Measurements from ENCODE around the gene LRRC46. TPM values are rescaled to one million over a fixed set of nuclear protein-coding genes. Genes with fewer than 3 reads are reported as not detected.

The LRRC46 gene
- total and polyA plus RNA-seq, 10 of the 15 experiments (the other 5 are each of a cell fraction or from before 2014, with no cell fraction given) = 0.15 to 1.8 (median 0.38) TPM; not detected in 1

DNA sequence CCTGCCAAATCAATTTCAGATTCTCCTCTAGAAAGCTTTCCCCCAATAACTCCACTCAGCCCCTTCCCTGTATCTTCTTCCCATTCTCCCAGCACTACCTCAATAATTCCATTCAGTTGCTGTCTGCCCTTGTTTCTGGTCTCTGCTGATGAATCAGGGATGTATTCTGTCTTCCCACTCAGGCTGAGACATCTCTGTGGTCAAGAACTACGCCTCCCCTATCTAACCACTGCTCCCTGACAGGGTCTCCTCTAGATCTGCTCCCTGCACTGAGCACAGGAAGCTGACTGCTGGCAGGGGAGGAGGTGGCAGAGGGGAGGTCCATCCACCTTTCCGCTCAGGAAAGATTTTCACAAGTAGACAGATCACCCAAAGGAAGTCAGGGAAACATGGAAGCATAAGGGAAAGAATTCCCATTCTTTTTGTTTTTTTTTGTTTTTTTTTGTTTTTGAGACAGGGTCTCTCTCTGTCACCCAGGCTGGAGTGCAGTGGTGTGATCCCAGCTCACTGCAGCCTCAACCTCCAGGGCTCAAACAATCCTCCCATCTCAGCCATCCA is 47.6 kb downstream of the LRRC46 start:
- DNase-seq (ENCODE audit: low read depth, low spot score) (no peak), FAIRE-seq (no peak), ATAC-seq (no peak)
- ChIA-PET POLR2A (no interaction called here), CTCF (interaction anchor here (1.0 to 1.8 kb wide), 2 partner anchors 11 to 246 kb away, joined by 3 to 6 read pairs; no protein-coding TSS in a partner anchor), RAD21 (ENCODE audit: unreplicated experiment) (interaction anchor here (0.6 kb wide), 1 partner anchor 11 kb away, joined by 3 read pairs; no protein-coding TSS in a partner anchor), SMC1A (ENCODE audit: uncharacterized antibody, unreplicated experiment) (interaction anchor here (1.1 kb wide), 1 partner anchor 37 kb away, joined by 3 read pairs; no protein-coding TSS in a partner anchor)
- WGBS (ENCODE audit: insufficient coverage, insufficient replicate concordance, low lambda C conversion rate, missing lambda C conversion rate) = 4% methylated on average over 2 of the region's 2 CpGs
- BruUV-seq (replicated peaks) = no TSS peak
- H3K9me3 ChIP-seq (replicated peaks; ENCODE audit: control insufficient read depth, insufficient read depth, low read length) = no peaks in the 10 kb centered on the region
- no peak overlapping the region for H2AFZ ChIP-seq (ENCODE audit: control insufficient read depth, low read depth, low read length)
- H3K27me3 ChIP-seq (replicated peaks in 1 of 2; ENCODE audit: control insufficient read depth in 2 of 2, insufficient read depth in 2 of 2, low read length in 1 of 2) = peaks cover 3 to 4% of the 10 kb centered on the region in 2 experiments; a peak in 3 of 4 replicates
- in situ Hi-C loops (cut with MboI) = no loop called here
- H3K79me2 ChIP-seq (ENCODE audit: control insufficient read depth, insufficient read depth, low read length) = no peaks in the 10 kb centered on the region
- no peaks in the 10 kb centered on the region for H3K36me3 ChIP-seq (ENCODE audit: control insufficient read depth in 2 of 2, insufficient read depth in 2 of 2, low read length in 1 of 2)
- H3K4me3 ChIP-seq = no peak overlapping the region
- intact Hi-C loops (cut with micrococcal nuclease; ENCODE audit: unreplicated experiment) = no loop called here
- H3K4me1 ChIP-seq (ENCODE audit: control insufficient read depth, insufficient read depth, low read length) = no peaks in the 10 kb centered on the region
- no peak overlapping the region for H3K9ac ChIP-seq (ENCODE audit: control insufficient read depth, insufficient read depth, low read length)
- no peak overlapping the region for H3K27ac ChIP-seq (ENCODE audit: control insufficient read depth, insufficient read depth)
- no peak overlapping the region for H3K4me2 ChIP-seq (ENCODE audit: control insufficient read depth, insufficient read depth)
- no peaks in the 10 kb centered on the region for H4K20me1 ChIP-seq (ENCODE audit: control insufficient read depth, insufficient read depth)
- TF ChIP-seq BRCA1 (IDR thresholded peaks at IDR 0.05; ENCODE audit: low read depth, low read length) (no peak), PAX8 (IDR thresholded peaks at IDR 0.05) (no peak), TARDBP (IDR thresholded peaks at IDR 0.05; ENCODE audit: borderline replicate concordance) (no peak), GABPA (IDR thresholded peaks at IDR 0.05; ENCODE audit: low read depth) (no peak), YY1 (IDR thresholded peaks at IDR 0.05; ENCODE audit: low read depth, low read length) (no peak), MEF2A (IDR thresholded peaks at IDR 0.05; ENCODE audit: insufficient read depth, low read depth, low read length) (no peak), STAT3 (IDR thresholded peaks at IDR 0.05; ENCODE audit: low read depth, low read length) (no peak), NR2C1 (IDR thresholded peaks at IDR 0.05) (no peak), GATAD2B (conservative IDR thresholded peaks at IDR 0.05; ENCODE audit: low read depth) (no peak), NRF1 (conservative IDR thresholded peaks at IDR 0.05; ENCODE audit: low read depth, low read length) (no peak), BACH1 (IDR thresholded peaks at IDR 0.05; ENCODE audit: borderline replicate concordance) (no peak), CBX5 (IDR thresholded peaks at IDR 0.05; ENCODE audit: low read depth) (no peak)
- TF ChIP-seq, protein P1, sequence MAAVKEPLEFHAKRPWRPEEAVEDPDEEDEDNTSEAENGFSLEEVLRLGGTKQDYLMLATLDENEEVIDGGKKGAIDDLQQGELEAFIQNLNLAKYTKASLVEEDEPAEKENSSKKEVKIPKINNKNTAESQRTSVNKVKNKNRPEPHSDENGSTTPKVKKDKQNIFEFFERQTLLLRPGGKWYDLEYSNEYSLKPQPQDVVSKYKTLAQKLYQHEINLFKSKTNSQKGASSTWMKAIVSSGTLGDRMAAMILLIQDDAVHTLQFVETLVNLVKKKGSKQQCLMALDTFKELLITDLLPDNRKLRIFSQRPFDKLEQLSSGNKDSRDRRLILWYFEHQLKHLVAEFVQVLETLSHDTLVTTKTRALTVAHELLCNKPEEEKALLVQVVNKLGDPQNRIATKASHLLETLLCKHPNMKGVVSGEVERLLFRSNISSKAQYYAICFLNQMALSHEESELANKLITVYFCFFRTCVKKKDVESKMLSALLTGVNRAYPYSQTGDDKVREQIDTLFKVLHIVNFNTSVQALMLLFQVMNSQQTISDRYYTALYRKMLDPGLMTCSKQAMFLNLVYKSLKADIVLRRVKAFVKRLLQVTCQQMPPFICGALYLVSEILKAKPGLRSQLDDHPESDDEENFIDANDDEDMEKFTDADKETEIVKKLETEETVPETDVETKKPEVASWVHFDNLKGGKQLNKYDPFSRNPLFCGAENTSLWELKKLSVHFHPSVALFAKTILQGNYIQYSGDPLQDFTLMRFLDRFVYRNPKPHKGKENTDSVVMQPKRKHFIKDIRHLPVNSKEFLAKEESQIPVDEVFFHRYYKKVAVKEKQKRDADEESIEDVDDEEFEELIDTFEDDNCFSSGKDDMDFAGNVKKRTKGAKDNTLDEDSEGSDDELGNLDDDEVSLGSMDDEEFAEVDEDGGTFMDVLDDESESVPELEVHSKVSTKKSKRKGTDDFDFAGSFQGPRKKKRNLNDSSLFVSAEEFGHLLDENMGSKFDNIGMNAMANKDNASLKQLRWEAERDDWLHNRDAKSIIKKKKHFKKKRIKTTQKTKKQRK (IDR thresholded peaks at IDR 0.05; ENCODE audit: low read depth, low read length) = no peak
- TF ChIP-seq, protein P2, sequence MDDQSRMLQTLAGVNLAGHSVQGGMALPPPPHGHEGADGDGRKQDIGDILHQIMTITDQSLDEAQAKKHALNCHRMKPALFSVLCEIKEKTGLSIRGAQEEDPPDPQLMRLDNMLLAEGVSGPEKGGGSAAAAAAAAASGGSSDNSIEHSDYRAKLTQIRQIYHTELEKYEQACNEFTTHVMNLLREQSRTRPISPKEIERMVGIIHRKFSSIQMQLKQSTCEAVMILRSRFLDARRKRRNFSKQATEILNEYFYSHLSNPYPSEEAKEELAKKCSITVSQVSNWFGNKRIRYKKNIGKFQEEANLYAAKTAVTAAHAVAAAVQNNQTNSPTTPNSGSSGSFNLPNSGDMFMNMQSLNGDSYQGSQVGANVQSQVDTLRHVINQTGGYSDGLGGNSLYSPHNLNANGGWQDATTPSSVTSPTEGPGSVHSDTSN (IDR thresholded peaks at IDR 0.05; ENCODE audit: insufficient replicate concordance, low read depth, low read length) = no peak
- TF ChIP-seq, protein P3, sequence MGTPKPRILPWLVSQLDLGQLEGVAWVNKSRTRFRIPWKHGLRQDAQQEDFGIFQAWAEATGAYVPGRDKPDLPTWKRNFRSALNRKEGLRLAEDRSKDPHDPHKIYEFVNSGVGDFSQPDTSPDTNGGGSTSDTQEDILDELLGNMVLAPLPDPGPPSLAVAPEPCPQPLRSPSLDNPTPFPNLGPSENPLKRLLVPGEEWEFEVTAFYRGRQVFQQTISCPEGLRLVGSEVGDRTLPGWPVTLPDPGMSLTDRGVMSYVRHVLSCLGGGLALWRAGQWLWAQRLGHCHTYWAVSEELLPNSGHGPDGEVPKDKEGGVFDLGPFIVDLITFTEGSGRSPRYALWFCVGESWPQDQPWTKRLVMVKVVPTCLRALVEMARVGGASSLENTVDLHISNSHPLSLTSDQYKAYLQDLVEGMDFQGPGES (IDR thresholded peaks at IDR 0.05) = no peak
- TF ChIP-seq, protein P4, sequence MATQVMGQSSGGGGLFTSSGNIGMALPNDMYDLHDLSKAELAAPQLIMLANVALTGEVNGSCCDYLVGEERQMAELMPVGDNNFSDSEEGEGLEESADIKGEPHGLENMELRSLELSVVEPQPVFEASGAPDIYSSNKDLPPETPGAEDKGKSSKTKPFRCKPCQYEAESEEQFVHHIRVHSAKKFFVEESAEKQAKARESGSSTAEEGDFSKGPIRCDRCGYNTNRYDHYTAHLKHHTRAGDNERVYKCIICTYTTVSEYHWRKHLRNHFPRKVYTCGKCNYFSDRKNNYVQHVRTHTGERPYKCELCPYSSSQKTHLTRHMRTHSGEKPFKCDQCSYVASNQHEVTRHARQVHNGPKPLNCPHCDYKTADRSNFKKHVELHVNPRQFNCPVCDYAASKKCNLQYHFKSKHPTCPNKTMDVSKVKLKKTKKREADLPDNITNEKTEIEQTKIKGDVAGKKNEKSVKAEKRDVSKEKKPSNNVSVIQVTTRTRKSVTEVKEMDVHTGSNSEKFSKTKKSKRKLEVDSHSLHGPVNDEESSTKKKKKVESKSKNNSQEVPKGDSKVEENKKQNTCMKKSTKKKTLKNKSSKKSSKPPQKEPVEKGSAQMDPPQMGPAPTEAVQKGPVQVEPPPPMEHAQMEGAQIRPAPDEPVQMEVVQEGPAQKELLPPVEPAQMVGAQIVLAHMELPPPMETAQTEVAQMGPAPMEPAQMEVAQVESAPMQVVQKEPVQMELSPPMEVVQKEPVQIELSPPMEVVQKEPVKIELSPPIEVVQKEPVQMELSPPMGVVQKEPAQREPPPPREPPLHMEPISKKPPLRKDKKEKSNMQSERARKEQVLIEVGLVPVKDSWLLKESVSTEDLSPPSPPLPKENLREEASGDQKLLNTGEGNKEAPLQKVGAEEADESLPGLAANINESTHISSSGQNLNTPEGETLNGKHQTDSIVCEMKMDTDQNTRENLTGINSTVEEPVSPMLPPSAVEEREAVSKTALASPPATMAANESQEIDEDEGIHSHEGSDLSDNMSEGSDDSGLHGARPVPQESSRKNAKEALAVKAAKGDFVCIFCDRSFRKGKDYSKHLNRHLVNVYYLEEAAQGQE (IDR thresholded peaks at IDR 0.05; ENCODE audit: low read depth, low read length) = no peak
